DOHH2 (cell line): ENCODE results near the gene RAB11B.
"Not testable (repeated sequence)": the region's sequence is repeated elsewhere in the genome, so short reads cannot be mapped to it uniquely, and the experiment has no call there.

Experiments used
- CTCF ChIP-seq: fragments of 200-600 bp; sonication (generic); IDR thresholded peaks from one replicate; pipeline ENCODE4 v1.5.1; 2014; ENCODE audit warnings: antibody characterized with exemption, mild to moderate bottlenecking, low read depth, low read length; ENCODE audit not compliant: poor library complexity, severe bottlenecking
- EZH2phosphoT487 ChIP-seq: fragments of 200-600 bp; sonication (generic); IDR thresholded peaks from 2 replicates; pipeline ENCODE4 v1.6.1; 2017; ENCODE audit warnings: borderline replicate concordance, mild to moderate bottlenecking, antibody characterized with exemption, low read length, moderate library complexity, mixed read lengths

GRCh38 chr19:8410718-8411117 lies 20.6 kb downstream of the RAB11B start:
- TF ChIP-seq CTCF, EZH2phosphoT487: not testable (repeated sequence)
